HepG2 (cell line): ENCODE measurements around the gene CUL4A. TPM values are rescaled to one million over a fixed set of nuclear protein-coding genes. Genes with fewer than 3 reads are reported as not detected.
A peak's percentile ranks its signal among the peaks of the same experiment; 100 is the strongest.

Source experiments
- CSRNP2 ChIP-seq: sonication (generic); formaldehyde crosslinking; conservative IDR thresholded peaks from 2 replicates; pipeline ENCODE4 v1.8.0; 2022; ENCODE audit warnings: low read depth, missing genetic modification reagents
- FLYWCH1 ChIP-seq: sonication (generic); formaldehyde crosslinking; IDR thresholded peaks from 2 replicates; pipeline ENCODE4 v1.8.1; 2023; ENCODE audit warnings: mild to moderate bottlenecking, missing genetic modification reagents
- SPEN ChIP-seq: sonication (generic); formaldehyde crosslinking; IDR thresholded peaks from 2 replicates; pipeline ENCODE4 v1.5.1; 2020; ENCODE audit warnings: low read depth, mild to moderate bottlenecking, missing genetic modification reagents
- SRY ChIP-seq: sonication (generic); formaldehyde crosslinking; IDR thresholded peaks from 2 replicates; pipeline ENCODE4 v1.8.0; 2022; ENCODE audit warnings: mild to moderate bottlenecking, missing genetic modification reagents
- ZNF101 ChIP-seq: sonication (generic); formaldehyde crosslinking; IDR thresholded peaks from 2 replicates; pipeline ENCODE4 v1.4.0; 2020; ENCODE audit warnings: mild to moderate bottlenecking, low read depth, missing genetic modification reagents, borderline replicate concordance
- ZNF207 ChIP-seq: fragments of 450-650 bp; IDR thresholded peaks from 2 replicates; pipeline ENCODE4 v1.6.1; 2016; ENCODE audit warnings: antibody characterized with exemption, borderline replicate concordance
- ZNF570 ChIP-seq: sonication (generic); formaldehyde crosslinking; IDR thresholded peaks from 2 replicates; pipeline ENCODE4 v1.4.0; 2020; ENCODE audit warnings: mild to moderate bottlenecking, missing genetic modification reagents, borderline replicate concordance
- ZNF678 ChIP-seq: sonication (generic); formaldehyde crosslinking; IDR thresholded peaks from 2 replicates; pipeline ENCODE4 v1.4.0; 2020; ENCODE audit warnings: mild to moderate bottlenecking, missing genetic modification reagents
- ZNF709 ChIP-seq: sonication (generic); formaldehyde crosslinking; IDR thresholded peaks from 2 replicates; pipeline ENCODE4 v1.5.0; 2020; ENCODE audit warnings: mild to moderate bottlenecking, missing genetic modification reagents
- ZNF75D ChIP-seq: sonication (generic); formaldehyde crosslinking; IDR thresholded peaks from 2 replicates; pipeline ENCODE4 v1.8.1; 2023; ENCODE audit warnings: missing genetic modification reagents, mild to moderate bottlenecking, borderline replicate concordance
- ZNF850 ChIP-seq: sonication (generic); formaldehyde crosslinking; conservative IDR thresholded peaks from 2 replicates; pipeline ENCODE4 v1.9.0; 2021; ENCODE audit warnings: mild to moderate bottlenecking, missing genetic modification reagents
- polyA plus RNA-seq, 8 experiments: library from polyadenylated mRNA; depleted of rRNA in 3 of 8; stranded (reverse) in 7 of 8; unstranded in 1 of 8; fragments of >200 nt; fragmentation: Illumina TruSeq in 4 of 8; extraction: Trizol in 4 of 8; gene quantifications; 2 replicates each; pipeline versions ENCODE4 v1.2.1 to v1.2.3, GENCODE V29; 2011 to 2016; ENCODE audit warnings: low read depth in 4 of 8, missing spikeins in 1 of 8, mixed read lengths in 1 of 8; ENCODE audit not compliant: insufficient read depth in 1 of 8
- total RNA-seq, 5 experiments: library from RNA; depleted of rRNA; stranded (reverse); fragments of >200 nt; fragmentation: Illumina TruSeq; extraction: Trizol; gene quantifications; 2 replicates each; pipeline ENCODE4 v1.2.3, GENCODE V29; 2016; ENCODE audit warnings: low read depth in 1 of 5
- TF ChIP-seq, protein P1 (sequence below): sonication (generic); formaldehyde crosslinking; IDR thresholded peaks from 2 replicates; pipeline ENCODE4 v1.9.0; 2021; ENCODE audit warnings: mild to moderate bottlenecking, missing genetic modification reagents

Gene CUL4A
- total and polyA plus RNA-seq, 2 of the 13 experiments (the other 11 are each of a cell fraction or from before 2014, with no cell fraction given): 51.2 to 75.3 TPM

GRCh38 chr13:113209759-113210421 lies 477 bp downstream of the CUL4A start (continued):
- TF ChIP-seq CSRNP2 (CRISPR knock-in tag) (peak; percentile 90; the same call in 1 of the 2 replicates), SRY (CRISPR knock-in tag) (peak; percentile 82; the same call in 1 of the 2 replicates), SPEN (CRISPR knock-in tag) (peak; percentile 29; the same call in 1 of the 2 replicates), FLYWCH1 (CRISPR knock-in tag) (no peak), ZNF570 (CRISPR knock-in tag) (no peak), ZNF678 (no peak), ZNF207 (no peak), ZNF850 (CRISPR knock-in tag) (no peak), ZNF709 (CRISPR knock-in tag) (0 out of 2 replicates have a peak, but pooled peaks have one; percentile 20), ZNF75D (CRISPR knock-in tag) (no peak), ZNF101 (CRISPR knock-in tag) (no peak)
- TF ChIP-seq, protein P1, sequence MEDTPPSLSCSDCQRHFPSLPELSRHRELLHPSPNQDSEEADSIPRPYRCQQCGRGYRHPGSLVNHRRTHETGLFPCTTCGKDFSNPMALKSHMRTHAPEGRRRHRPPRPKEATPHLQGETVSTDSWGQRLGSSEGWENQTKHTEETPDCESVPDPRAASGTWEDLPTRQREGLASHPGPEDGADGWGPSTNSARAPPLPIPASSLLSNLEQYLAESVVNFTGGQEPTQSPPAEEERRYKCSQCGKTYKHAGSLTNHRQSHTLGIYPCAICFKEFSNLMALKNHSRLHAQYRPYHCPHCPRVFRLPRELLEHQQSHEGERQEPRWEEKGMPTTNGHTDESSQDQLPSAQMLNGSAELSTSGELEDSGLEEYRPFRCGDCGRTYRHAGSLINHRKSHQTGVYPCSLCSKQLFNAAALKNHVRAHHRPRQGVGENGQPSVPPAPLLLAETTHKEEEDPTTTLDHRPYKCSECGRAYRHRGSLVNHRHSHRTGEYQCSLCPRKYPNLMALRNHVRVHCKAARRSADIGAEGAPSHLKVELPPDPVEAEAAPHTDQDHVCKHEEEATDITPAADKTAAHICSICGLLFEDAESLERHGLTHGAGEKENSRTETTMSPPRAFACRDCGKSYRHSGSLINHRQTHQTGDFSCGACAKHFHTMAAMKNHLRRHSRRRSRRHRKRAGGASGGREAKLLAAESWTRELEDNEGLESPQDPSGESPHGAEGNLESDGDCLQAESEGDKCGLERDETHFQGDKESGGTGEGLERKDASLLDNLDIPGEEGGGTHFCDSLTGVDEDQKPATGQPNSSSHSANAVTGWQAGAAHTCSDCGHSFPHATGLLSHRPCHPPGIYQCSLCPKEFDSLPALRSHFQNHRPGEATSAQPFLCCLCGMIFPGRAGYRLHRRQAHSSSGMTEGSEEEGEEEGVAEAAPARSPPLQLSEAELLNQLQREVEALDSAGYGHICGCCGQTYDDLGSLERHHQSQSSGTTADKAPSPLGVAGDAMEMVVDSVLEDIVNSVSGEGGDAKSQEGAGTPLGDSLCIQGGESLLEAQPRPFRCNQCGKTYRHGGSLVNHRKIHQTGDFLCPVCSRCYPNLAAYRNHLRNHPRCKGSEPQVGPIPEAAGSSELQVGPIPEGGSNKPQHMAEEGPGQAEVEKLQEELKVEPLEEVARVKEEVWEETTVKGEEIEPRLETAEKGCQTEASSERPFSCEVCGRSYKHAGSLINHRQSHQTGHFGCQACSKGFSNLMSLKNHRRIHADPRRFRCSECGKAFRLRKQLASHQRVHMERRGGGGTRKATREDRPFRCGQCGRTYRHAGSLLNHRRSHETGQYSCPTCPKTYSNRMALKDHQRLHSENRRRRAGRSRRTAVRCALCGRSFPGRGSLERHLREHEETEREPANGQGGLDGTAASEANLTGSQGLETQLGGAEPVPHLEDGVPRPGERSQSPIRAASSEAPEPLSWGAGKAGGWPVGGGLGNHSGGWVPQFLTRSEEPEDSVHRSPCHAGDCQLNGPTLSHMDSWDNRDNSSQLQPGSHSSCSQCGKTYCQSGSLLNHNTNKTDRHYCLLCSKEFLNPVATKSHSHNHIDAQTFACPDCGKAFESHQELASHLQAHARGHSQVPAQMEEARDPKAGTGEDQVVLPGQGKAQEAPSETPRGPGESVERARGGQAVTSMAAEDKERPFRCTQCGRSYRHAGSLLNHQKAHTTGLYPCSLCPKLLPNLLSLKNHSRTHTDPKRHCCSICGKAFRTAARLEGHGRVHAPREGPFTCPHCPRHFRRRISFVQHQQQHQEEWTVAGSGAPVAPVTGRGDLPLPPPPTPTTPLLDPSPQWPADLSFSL: no peak
